Stomach (tissue), 4 donors: ENCODE measurements around the gene CST4.
"Not testable (repeated sequence)": the region's sequence is repeated elsewhere in the genome, so short reads cannot be mapped to it uniquely, and the experiment has no call there.

Source experiments
- CTCF ChIP-seq, 7 experiments: fragments of 450-650 bp in 4 of 7; fragments of 200-600 bp in 3 of 7; sonication (generic) in 3 of 7; IDR thresholded peaks; one replicate each; pipeline ENCODE4 v1.5.1; 2016 to 2019; ENCODE audit warnings: antibody characterized with exemption in 7 of 7, control low read depth in 2 of 7, mild to moderate bottlenecking in 1 of 7
- EP300 ChIP-seq: sonication (generic); formaldehyde crosslinking; IDR thresholded peaks from one replicate; pipeline ENCODE4 v1.6.1; 2017; ENCODE audit warnings: antibody characterized with exemption
- POLR2A ChIP-seq, 4 donors: fragments of 450-650 bp; IDR thresholded peaks; one replicate each; pipeline ENCODE4 v1.6.1; 2016; ENCODE audit warnings: antibody characterized with exemption in 4 of 4, control low read depth in 2 of 4, mild to moderate bottlenecking in 1 of 4, moderate library complexity in 1 of 4
- POLR2AphosphoS5 ChIP-seq, 3 donors: sonication (generic); formaldehyde crosslinking; IDR thresholded peaks; one replicate each; pipeline ENCODE4 v1.6.1; 2016; ENCODE audit warnings: antibody characterized with exemption in 3 of 3

GRCh38 chr20:23695068-23695395 is 6.2 kb upstream of the CST4 start:
- TF ChIP-seq CTCF (IDR thresholded peaks at IDR 0.05); POLR2A (IDR thresholded peaks at IDR 0.05); EP300; POLR2AphosphoS5 (IDR thresholded peaks at IDR 0.05): not testable (repeated sequence)
